Esophagus muscularis mucosa (tissue), 2 donors: ENCODE measurements around the gene LARGE1.

ENCODE experiments used
- POLR2A ChIP-seq: fragments of 450-650 bp; IDR thresholded peaks from one replicate; pipeline ENCODE4 v1.6.1; 2017; ENCODE audit warnings: antibody characterized with exemption, moderate library complexity, mild to moderate bottlenecking, low read depth
- POLR2AphosphoS5 ChIP-seq, 2 donors: sonication (generic); formaldehyde crosslinking; IDR thresholded peaks; one replicate each; pipeline ENCODE4 v1.6.1; 2017; ENCODE audit warnings: antibody characterized with exemption in 2 of 2

DNA sequence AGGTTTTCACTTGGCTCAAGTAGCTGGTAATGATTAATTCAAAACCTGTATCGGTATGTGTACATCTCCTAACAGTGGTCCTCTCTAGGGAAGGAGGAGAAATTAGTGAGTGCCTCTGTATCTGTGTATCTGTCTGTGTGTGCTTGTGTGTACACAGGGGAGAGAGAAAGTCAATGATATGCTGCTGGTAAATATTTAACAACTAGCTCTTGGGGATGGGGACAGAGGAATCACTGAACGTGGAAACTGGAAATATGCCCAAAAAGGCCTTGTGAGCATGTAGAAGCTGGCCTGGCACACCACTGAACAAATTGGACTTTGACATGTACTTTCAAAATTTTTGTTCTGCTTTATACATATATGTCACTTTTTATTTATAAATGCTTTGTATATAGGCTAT, 648.1 kb downstream of the LARGE1 start:
- no peak for TF ChIP-seq POLR2A
- TF ChIP-seq POLR2AphosphoS5 (IDR thresholded peaks at IDR 0.05), result no peak
